ENCODE results near the gene PLPPR1. TPM values are rescaled to one million over a fixed set of nuclear protein-coding genes. Genes with fewer than 3 reads are reported as not detected.

PLPPR1 gene
- polyA plus RNA-seq, 3 donors: not detected

- WGBS (ENCODE audit: insufficient coverage): no CpG with 5 or more reads among the region's 5 CpGs
- no peaks in the 10 kb centered on the region for H3K9me3 ChIP-seq (replicated peaks in 1 of 2; ENCODE audit: control insufficient read depth in 1 of 2, insufficient read depth in 1 of 2, low read length in 2 of 2)
Measured at GRCh38 chr9:101354143-101354764, 325.7 kb downstream of the PLPPR1 start.

More at GRCh38 chr9:101354143-101354764, 325.7 kb downstream of the PLPPR1 start:
- Mint-ChIP-seq H3K4me1 (no peaks in the 10 kb centered on the region), H3K36me3 (no peaks in the 10 kb centered on the region), H3K4me3 (no peak overlapping the region), H3K9me3 (peaks cover 2 to 20% (median 4%) of the 10 kb centered on the region in 7 donors), H3K27ac (no peak overlapping the region), H3K27me3 (ENCODE audit: low read depth in 3 of 3) (peaks cover 0 to 3% (median 0%) of the 10 kb centered on the region in 3 donors)
- intact Hi-C loops (cut with micrococcal nuclease): no loop called here
- Histone ChIP-seq H2AFZ (ENCODE audit: insufficient read depth, low read depth, low read length, poor library complexity, severe bottlenecking) (no peak overlapping the region), H3K4me1 (ENCODE audit: control insufficient read depth in 1 of 2, insufficient read depth in 2 of 2, low read length in 2 of 2) (no peaks in the 10 kb centered on the region), H3K79me2 (ENCODE audit: insufficient read depth, low read length) (no peaks in the 10 kb centered on the region), H3K9ac (ENCODE audit: insufficient read depth, low read length, poor library complexity, severe bottlenecking) (no peak overlapping the region), H3K4me3 (replicated peaks in 1 of 3; ENCODE audit: low read depth in 2 of 3, low read length in 3 of 3) (no peak overlapping the region), H3K27ac (ENCODE audit: low read depth in 1 of 2, low read length in 2 of 2) (no peak overlapping the region), H3K27me3 (ENCODE audit: control insufficient read depth in 2 of 2, insufficient read depth in 2 of 2, low read length in 2 of 2) (no peaks in the 10 kb centered on the region), H3K4me2 (replicated peaks; ENCODE audit: extremely low read depth, low read length, poor library complexity, severe bottlenecking) (no peak overlapping the region), H3K36me3 (replicated peaks in 1 of 2; ENCODE audit: control insufficient read depth in 1 of 2, insufficient read depth in 2 of 2, low read length in 2 of 2) (no peaks in the 10 kb centered on the region), H4K20me1 (ENCODE audit: insufficient read depth, low read length) (no peaks in the 10 kb centered on the region)
- TF ChIP-seq CTCF (IDR thresholded peaks at IDR 0.05): no peak
- DNase-seq: no peak

Data from CD14-positive monocyte (primary cell).